AG10803 (cell line): ENCODE data around the gene TMEM72.

Source experiments
- DNase-seq: peaks from one replicate; pipeline ENCODE4 v3.0.0; 2010; ENCODE audit warnings: low read depth
- H3K4me3 ChIP-seq: 2 replicates; pipeline ENCODE4 v1.5.1; 2011; ENCODE audit warnings: mild to moderate bottlenecking, low read length, control low read depth
- CTCF ChIP-seq: conservative IDR thresholded peaks from 2 replicates; pipeline ENCODE4 v1.5.1; 2011; ENCODE audit warnings: mild to moderate bottlenecking, low read length, control low read depth, inconsistent platforms

The TMEM72 gene

GRCh38 chr10:44986179-44986578 lies 75.0 kb downstream of the TMEM72 start:
- no peak overlapping the region for H3K4me3 ChIP-seq
- DNase-seq, result no peak
- no peak for TF ChIP-seq CTCF
